ENCODE data around the gene DTL. TPM values are rescaled to one million over a fixed set of nuclear protein-coding genes. Genes with fewer than 3 reads are reported as not detected.

Gene DTL
- total RNA-seq, 2 experiments from 2014 or later: 49.7 to 54.7 TPM

GRCh38 chr1:212133319-212133718, 97.8 kb downstream of the DTL start:
- POLR2A ChIA-PET: no interaction called here
- Mint-ChIP-seq H3K4me1 (peaks cover 4% of the 10 kb centered on the region), H3K27ac (no peak overlapping the region), H3K27me3 (no peaks in the 10 kb centered on the region), H3K4me3 (no peak overlapping the region), H3K9me3 (peaks cover 3% of the 10 kb centered on the region), H3K36me3 (peaks cover 43% of the 10 kb centered on the region)
- DNase-seq: no peak
- no peak for ATAC-seq (ENCODE audit: low read depth)

GRCh38 chr1:212135166-212135565, 99.6 kb downstream of the DTL start:
- Mint-ChIP-seq H3K27ac (no peak overlapping the region), H3K9me3 (peaks cover 3% of the 10 kb centered on the region), H3K4me3 (no peak overlapping the region), H3K27me3 (no peaks in the 10 kb centered on the region), H3K4me1 (peaks cover 4% of the 10 kb centered on the region), H3K36me3 (peaks cover 39% of the 10 kb centered on the region)
- DNase-seq: no peak
- POLR2A ChIA-PET: no interaction called here
- ATAC-seq (ENCODE audit: low read depth): no peak

GRCh38 chr1:212137854-212138253, 102.3 kb downstream of the DTL start:
- H3K27ac Mint-ChIP-seq: no peak overlapping the region
- POLR2A ChIA-PET: no interaction called here

GRCh38 chr1:212138457-212138856, 102.9 kb downstream of the DTL start:
- Mint-ChIP-seq H3K4me3 (no peak overlapping the region), H3K36me3 (peaks cover 25% of the 10 kb centered on the region), H3K27me3 (no peaks in the 10 kb centered on the region), H3K4me1 (no peaks in the 10 kb centered on the region), H3K27ac (no peak overlapping the region), H3K9me3 (peaks cover 3% of the 10 kb centered on the region)
- DNase-seq: no peak
- ATAC-seq (ENCODE audit: low read depth): no peak
- POLR2A ChIA-PET: no interaction called here

More at GRCh38 chr1:212137854-212138253, 102.3 kb downstream of the DTL start:
- no peak overlapping the region for H3K4me3 Mint-ChIP-seq
- peaks cover 3% of the 10 kb centered on the region for H3K9me3 Mint-ChIP-seq
- no peaks in the 10 kb centered on the region for H3K27me3 Mint-ChIP-seq
- peaks cover 26% of the 10 kb centered on the region for H3K36me3 Mint-ChIP-seq
- H3K4me1 Mint-ChIP-seq: no peaks in the 10 kb centered on the region
- no peak for DNase-seq
- no peak for ATAC-seq (ENCODE audit: low read depth)

GRCh38 chr1:212139526-212140135, 104.1 kb downstream of the DTL start:
- no peaks in the 10 kb centered on the region for H3K4me1 Mint-ChIP-seq
- H3K36me3 Mint-ChIP-seq: peaks cover 22% of the 10 kb centered on the region
- H3K4me3 Mint-ChIP-seq: no peak overlapping the region
- POLR2A ChIA-PET: no interaction called here
- H3K27me3 Mint-ChIP-seq: no peaks in the 10 kb centered on the region
- DNase-seq (no peak), ATAC-seq (ENCODE audit: low read depth) (no peak)
- peak overlapping the region; percentile 62 for H3K27ac Mint-ChIP-seq
- peaks cover under 1% of the 10 kb centered on the region for H3K9me3 Mint-ChIP-seq

GRCh38 chr1:212141404-212141803, 105.9 kb downstream of the DTL start:
- no peaks in the 10 kb centered on the region for H3K4me1 Mint-ChIP-seq
- H3K27ac Mint-ChIP-seq: no peak overlapping the region
- ATAC-seq (ENCODE audit: low read depth): no peak
- no peak for DNase-seq
- H3K36me3 Mint-ChIP-seq: peaks cover 20% of the 10 kb centered on the region
- no peaks in the 10 kb centered on the region for H3K9me3 Mint-ChIP-seq
- H3K4me3 Mint-ChIP-seq: no peak overlapping the region
- POLR2A ChIA-PET: no interaction called here
- H3K27me3 Mint-ChIP-seq: no peaks in the 10 kb centered on the region

- Mint-ChIP-seq H3K4me3 (no peak overlapping the region), H3K9me3 (no peaks in the 10 kb centered on the region), H3K4me1 (no peaks in the 10 kb centered on the region), H3K36me3 (peaks cover 17% of the 10 kb centered on the region), H3K27me3 (no peaks in the 10 kb centered on the region), H3K27ac (no peak overlapping the region)
- DNase-seq (no peak), ATAC-seq (ENCODE audit: low read depth) (no peak)
- POLR2A ChIA-PET: no interaction called here
Observed at GRCh38 chr1:212142883-212143530, 107.5 kb downstream of the DTL start.

- no peak for ATAC-seq (ENCODE audit: low read depth)
- H3K9me3 Mint-ChIP-seq: no peaks in the 10 kb centered on the region
- no peaks in the 10 kb centered on the region for H3K4me1 Mint-ChIP-seq
- POLR2A ChIA-PET: no interaction called here
- no peak overlapping the region for H3K4me3 Mint-ChIP-seq
- H3K36me3 Mint-ChIP-seq: peaks cover 2% of the 10 kb centered on the region
- DNase-seq: no peak
- no peak overlapping the region for H3K27ac Mint-ChIP-seq
- H3K27me3 Mint-ChIP-seq: peaks cover 2% of the 10 kb centered on the region
Observed at GRCh38 chr1:212147581-212148033, 112.1 kb downstream of the DTL start.

GRCh38 chr1:212149566-212149965, 114.0 kb downstream of the DTL start:
- DNase-seq (no peak), ATAC-seq (ENCODE audit: low read depth) (no peak)
- H3K27ac Mint-ChIP-seq: no peak overlapping the region

GRCh38 chr1:212152308-212152693, 116.8 kb downstream of the DTL start:
- Mint-ChIP-seq H3K27ac (no peak overlapping the region), H3K27me3 (peaks cover 4% of the 10 kb centered on the region), H3K4me1 (peaks cover 2% of the 10 kb centered on the region), H3K4me3 (no peak overlapping the region), H3K9me3 (no peaks in the 10 kb centered on the region), H3K36me3 (peaks cover 2% of the 10 kb centered on the region)
- DNase-seq: no peak
- no peak for ATAC-seq (ENCODE audit: low read depth)
- POLR2A ChIA-PET: interaction anchor here (1.1 kb wide), 1 partner anchor 10 kb away, joined by 3 read pairs; no protein-coding TSS in a partner anchor

More at GRCh38 chr1:212149566-212149965, 114.0 kb downstream of the DTL start:
- Mint-ChIP-seq H3K27me3 (peaks cover 4% of the 10 kb centered on the region), H3K36me3 (peaks cover 2% of the 10 kb centered on the region), H3K9me3 (no peaks in the 10 kb centered on the region), H3K4me1 (peaks cover 2% of the 10 kb centered on the region), H3K4me3 (no peak overlapping the region)
- POLR2A ChIA-PET: interaction anchor here (0.6 kb wide), 1 partner anchor 85 kb away, joined by 5 read pairs; no protein-coding TSS in a partner anchor

GRCh38 chr1:212152869-212153268, 117.3 kb downstream of the DTL start:
- no peak for ATAC-seq (ENCODE audit: low read depth)
- no peak for DNase-seq
- H3K9me3 Mint-ChIP-seq: no peaks in the 10 kb centered on the region
- no peak overlapping the region for H3K4me3 Mint-ChIP-seq
- H3K27me3 Mint-ChIP-seq: peaks cover 4% of the 10 kb centered on the region
- POLR2A ChIA-PET: interaction anchor here (0.7 to 1.1 kb wide), 2 partner anchors 9 to 12 kb away, joined by 3 to 5 read pairs; no protein-coding TSS in a partner anchor
- peaks cover 2% of the 10 kb centered on the region for H3K4me1 Mint-ChIP-seq
- H3K27ac Mint-ChIP-seq: no peak overlapping the region
- peaks cover 2% of the 10 kb centered on the region for H3K36me3 Mint-ChIP-seq

GRCh38 chr1:212153635-212154034, 118.1 kb downstream of the DTL start:
- ATAC-seq (ENCODE audit: low read depth) (no peak), DNase-seq (no peak)
- H3K9me3 Mint-ChIP-seq: no peaks in the 10 kb centered on the region
- peaks cover 6% of the 10 kb centered on the region for H3K36me3 Mint-ChIP-seq
- POLR2A ChIA-PET: interaction anchor here (0.7 kb wide), 1 partner anchor 11 kb away, joined by 5 read pairs; no protein-coding TSS in a partner anchor
- peaks cover 2% of the 10 kb centered on the region for H3K4me1 Mint-ChIP-seq
- H3K4me3 Mint-ChIP-seq: no peak overlapping the region
- no peak overlapping the region for H3K27ac Mint-ChIP-seq
- peaks cover 4% of the 10 kb centered on the region for H3K27me3 Mint-ChIP-seq
